GM19324 (cell line): ENCODE results near the gene IGSF8.
"Not testable (repeated sequence)": the region's sequence is repeated elsewhere in the genome, so short reads cannot be mapped to it uniquely, and the experiment has no call there.

Experiments used
- ATAC-seq: cut with Tn5 transposase; IDR thresholded peaks from one replicate; pipeline ENCODE4 v1.9.1; 2021; ENCODE audit warnings: mild to moderate bottlenecking, moderate library complexity; ENCODE audit not compliant: unreplicated experiment, low FRiP score

The IGSF8 gene

GRCh38 chr1:160127865-160128523 is 29.6 kb upstream of the IGSF8 start:
- ATAC-seq, result no peak

- ATAC-seq, result no peak
Measured at GRCh38 chr1:160127381-160127780, 29.0 kb upstream of the IGSF8 start.

- ATAC-seq, result not testable (repeated sequence)
Measured at GRCh38 chr1:160126342-160126741, 27.9 kb upstream of the IGSF8 start.

GRCh38 chr1:160125746-160126145 is 27.3 kb upstream of the IGSF8 start:
- ATAC-seq, result no peak

GRCh38 chr1:160124705-160125478 is 26.5 kb upstream of the IGSF8 start:
- no peak for ATAC-seq

DNA sequence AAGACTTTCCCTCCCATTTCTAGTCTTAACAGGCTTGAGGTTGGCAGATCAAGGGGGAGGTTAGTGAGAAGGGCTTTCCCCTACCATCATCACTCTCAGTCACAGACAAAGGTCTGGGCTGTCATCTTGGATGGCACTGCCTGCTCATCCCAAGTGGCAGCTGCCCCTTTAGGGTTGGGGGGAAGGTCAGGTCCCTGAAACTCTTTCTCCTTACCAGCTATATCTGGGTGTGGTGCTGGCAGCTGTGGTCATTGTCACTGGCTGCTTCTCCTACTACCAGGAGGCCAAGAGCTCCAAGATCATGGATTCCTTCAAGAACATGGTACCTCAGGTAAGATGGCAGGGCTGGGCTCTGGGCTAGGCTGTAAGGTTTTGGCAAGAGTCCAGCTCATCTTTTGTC is 25.3 kb upstream of the IGSF8 start:
- ATAC-seq, result no peak

DNA sequence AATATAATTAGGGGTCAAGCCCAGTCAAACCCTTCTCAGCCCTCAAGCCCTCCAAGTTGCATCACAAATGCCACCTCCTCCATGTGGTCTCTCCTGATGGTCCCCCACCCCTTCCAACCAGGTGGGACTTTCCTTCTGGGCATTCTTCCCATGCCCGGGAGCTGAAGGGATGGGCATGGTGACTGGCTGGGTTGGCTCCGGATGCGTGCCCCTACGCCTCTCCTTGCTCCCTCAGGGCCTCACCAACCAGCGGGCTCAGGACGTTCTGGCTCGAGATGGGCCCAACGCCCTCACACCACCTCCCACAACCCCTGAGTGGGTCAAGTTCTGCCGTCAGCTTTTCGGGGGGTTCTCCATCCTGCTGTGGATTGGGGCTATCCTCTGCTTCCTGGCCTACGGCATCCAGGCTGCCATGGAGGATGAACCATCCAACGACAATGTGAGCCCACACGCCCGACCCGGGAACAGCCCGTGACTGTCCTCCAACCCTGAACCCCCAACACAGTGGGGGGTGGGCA is 24.6 kb upstream of the IGSF8 start:
- no peak for ATAC-seq

- no peak for ATAC-seq
Measured at GRCh38 chr1:160121388-160121787, 23.0 kb upstream of the IGSF8 start.

DNA sequence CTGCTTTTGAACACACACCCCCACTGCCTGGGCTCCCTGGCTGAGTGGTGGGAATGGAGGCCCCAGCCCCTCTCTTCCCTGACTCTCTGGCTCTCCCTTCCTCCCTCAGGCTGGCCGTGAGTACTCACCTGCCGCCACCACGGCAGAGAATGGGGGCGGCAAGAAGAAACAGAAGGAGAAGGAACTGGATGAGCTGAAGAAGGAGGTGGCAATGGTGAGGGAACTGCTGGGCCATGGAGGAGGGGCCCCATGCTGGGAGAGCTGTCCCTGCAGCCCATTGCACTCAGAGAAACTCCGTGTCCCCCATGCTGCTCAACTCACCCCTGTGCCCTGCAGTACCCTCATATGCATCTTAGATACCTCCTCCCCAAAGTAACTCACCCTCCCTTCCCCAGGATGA is 22.4 kb upstream of the IGSF8 start:
- no peak for ATAC-seq

DNA sequence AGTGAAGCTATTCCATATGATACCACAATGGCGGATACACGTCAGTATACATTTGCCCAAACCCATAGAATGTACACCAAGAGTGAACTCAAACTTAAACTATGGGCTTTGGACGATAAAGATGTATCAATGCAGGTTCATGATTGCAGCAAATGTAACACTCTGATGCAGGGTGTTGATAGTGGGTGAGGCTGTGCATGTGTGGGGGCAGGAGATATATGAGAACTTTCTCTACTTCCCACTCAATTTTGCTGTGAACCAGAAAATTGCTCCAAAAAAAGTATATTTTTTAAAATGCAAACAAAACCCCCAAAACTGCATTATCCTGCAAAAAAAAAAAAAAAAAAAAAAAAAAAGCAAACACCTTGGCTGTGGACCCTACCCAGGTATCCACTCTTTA is 20.5 kb upstream of the IGSF8 start:
- no peak for ATAC-seq

GRCh38 chr1:160117709-160118183 is 19.3 kb upstream of the IGSF8 start:
- ATAC-seq, result no peak

GRCh38 chr1:160117300-160117699 is 18.9 kb upstream of the IGSF8 start:
- no peak for ATAC-seq

DNA sequence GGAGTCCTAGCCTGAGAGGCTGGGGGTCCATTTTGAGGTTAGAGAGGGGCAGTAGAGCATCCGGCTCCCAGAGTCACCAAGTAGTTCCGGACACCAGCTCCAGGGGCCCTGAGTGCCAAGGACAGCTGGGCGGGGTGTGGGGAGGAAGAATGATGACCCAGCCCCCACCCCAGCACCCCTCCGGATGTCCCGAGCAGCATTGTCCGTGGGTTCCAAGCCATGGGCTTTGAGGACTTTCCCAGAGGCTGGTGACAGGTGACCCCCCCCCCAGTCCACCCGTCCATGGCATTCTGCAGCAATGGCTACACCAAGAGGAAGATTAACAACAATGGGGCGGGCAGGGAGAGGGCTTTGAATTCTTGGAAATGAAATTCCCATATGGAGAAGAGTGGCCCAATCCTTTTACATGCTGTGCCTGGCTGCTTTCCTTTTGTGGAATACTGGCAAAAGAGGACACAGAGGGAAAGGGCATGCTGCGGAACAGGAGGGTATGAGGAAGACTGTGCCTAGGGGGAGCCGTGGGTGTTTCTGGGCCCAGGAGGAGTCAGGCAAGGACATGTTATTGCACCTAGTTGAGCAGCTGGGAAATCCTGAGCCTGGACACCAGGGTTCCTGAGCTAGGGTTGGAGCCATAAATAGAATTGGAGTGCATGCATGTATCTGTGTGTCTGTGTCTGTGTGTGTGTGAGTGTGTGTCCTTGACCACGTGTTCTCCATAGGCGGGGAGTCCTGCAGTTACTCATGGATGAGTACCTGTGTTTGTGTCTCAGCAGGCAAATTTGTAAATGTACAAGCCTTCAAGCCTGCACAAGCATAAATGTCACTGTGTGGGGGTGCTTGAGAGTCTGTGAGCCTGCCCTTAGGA is 18.1 kb upstream of the IGSF8 start:
- ATAC-seq, result no peak

GRCh38 chr1:160115545-160116282 is 17.3 kb upstream of the IGSF8 start, which contains the start of gene ATP1A2:
ATP1A2 (plus strand) TSS chr1:160115759; CDS start chr1:160115862, 103 bp downstream.
- ATAC-seq, result no peak

GRCh38 chr1:160114085-160114484 is 15.7 kb upstream of the IGSF8 start:
- no peak for ATAC-seq

- no peak for ATAC-seq
Measured at GRCh38 chr1:160113407-160113806, 15.0 kb upstream of the IGSF8 start.

GRCh38 chr1:160112357-160112756 is 13.9 kb upstream of the IGSF8 start:
- no peak for ATAC-seq

- not testable (repeated sequence) for ATAC-seq
Measured at GRCh38 chr1:160111462-160111861, 13.0 kb upstream of the IGSF8 start.

DNA sequence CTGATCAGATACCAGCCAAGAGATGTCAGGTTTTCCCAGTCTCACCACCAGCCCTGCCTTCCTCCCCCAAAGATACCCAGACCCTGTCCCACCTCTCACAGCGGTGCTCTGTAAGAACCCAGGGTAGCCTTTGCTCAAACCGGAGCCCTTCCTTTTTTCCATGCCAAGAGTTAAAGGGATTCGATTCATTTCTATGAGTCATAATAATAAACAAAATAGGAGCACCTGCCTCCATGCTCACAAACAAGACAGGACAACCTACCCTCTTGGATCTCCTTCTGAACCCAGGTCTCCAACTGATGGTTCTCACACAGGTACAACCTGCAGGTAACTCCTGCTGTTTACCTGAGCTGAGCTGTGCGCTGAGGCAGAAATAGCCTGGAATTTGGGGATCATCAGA is 11.3 kb upstream of the IGSF8 start:
- no peak for ATAC-seq
